Limb (tissue), 2 donors: ENCODE data around the gene ASB6.

Experiments used
- DNase-seq, 2 donors: peaks; one replicate each; pipeline ENCODE4 v3.0.0-alpha.2; 2016; ENCODE audit errors: extremely low spot score in 2 of 2

ASB6 gene

DNA sequence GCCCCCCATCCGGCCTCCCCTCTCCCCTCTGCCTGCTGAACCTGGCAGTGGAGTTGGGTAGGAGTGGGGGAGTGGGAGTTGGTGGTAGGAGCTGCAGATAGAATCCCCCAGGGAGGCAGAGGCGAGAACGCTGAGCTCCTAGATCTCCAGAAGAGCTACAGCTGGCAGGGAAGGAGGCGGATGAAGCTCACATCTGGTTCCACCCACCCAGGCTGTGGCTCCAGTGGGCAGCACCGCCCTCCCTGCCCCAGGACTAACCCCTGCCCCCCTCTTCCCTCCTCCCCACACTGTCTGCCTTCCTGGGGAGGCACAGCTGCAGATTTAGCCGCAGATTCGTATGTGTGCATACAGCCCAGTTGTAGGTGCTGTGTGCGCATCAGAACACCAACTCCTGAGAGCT is 55.3 kb downstream of the ASB6 start:
- peak in 1 of 2 donors; percentile 59 for DNase-seq

DNA sequence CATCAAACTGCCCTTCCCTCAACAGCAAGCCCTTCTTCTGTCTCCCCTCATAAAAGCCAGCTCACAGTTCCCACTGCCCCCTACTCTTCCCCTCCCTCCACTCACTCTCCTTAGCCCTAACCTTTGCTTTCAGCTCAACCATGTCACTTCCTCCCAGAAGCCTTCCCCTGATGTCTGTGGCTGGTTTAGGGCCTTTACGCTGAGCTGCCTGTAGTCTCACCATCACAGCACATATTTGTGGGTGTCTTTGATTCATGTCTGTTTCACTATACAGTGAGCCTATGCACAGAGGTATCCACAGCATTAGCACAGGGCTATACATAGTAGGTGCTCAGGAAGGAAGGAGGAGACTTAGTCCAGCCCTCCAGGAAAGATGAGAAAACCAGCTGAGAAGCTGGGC is 55.7 kb downstream of the ASB6 start:
- no peak for DNase-seq

DNA sequence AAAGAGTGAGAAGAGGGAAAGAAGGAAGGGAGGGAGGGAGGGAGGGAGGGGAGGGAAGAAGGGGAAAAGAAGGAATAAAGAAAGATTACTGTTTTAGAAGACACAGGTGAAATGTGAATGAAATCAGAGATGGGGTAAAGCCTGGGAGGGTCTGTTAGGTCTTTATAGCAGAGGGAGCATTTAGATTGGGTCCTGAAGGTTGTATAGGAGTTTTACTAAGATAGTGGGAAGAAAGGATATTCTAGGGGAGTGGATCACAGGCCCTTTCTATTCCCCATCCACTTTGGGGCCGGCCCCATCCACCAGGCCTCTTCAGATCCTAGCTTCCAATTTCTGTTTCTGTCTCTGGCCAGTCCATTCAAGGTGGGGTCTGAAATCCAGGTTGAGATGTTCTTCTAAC is 56.6 kb downstream of the ASB6 start:
- DNase-seq: no peak
